A673 (cell line): Measurements from ENCODE around the gene PNMA1. TPM values are rescaled to one million over a fixed set of nuclear protein-coding genes. Genes with fewer than 3 reads are reported as not detected.

Source experiments
- BruUV-seq: library from RNA; stranded (reverse); fragments of 400-500 nt; replicated peaks from 2 replicates; lab custom pipeline; 2021; lab: Mats Ljungman, UMichigan
- CTCF ChIA-PET: fragments of 300-600 bp; sonication (Branson Sonifier 250); formaldehyde crosslinking; loops from one replicate; lab custom pipeline; 2022; ENCODE audit warnings: antibody characterized with exemption; lab: Charles Lee
- POLR2A ChIA-PET: fragments of 300-600 bp; sonication (Branson Sonifier 250); formaldehyde crosslinking; loops from one replicate; lab custom pipeline; 2022; ENCODE audit warnings: antibody characterized with exemption; ENCODE audit not compliant: low non-redundant PET; lab: Charles Lee
- DNase-seq: peaks from one replicate; pipeline ENCODE4 v3.0.0-alpha.2; 2015; ENCODE audit warnings: low spot score
- H3K27ac ChIP-seq: fragments of 200-600 bp; sonication (generic); 2 replicates; pipeline ENCODE4 v1.5.1; 2016; ENCODE audit warnings: mixed run types, low read depth, mild to moderate bottlenecking, mixed read lengths, antibody characterized with exemption, low read length; ENCODE audit not compliant: poor library complexity, severe bottlenecking
- H3K27me3 ChIP-seq: fragments of 200-600 bp; sonication (generic); replicated peaks from 2 replicates; pipeline ENCODE4 v1.6.1; 2017; ENCODE audit warnings: mixed run types, low read depth, mild to moderate bottlenecking, mixed read lengths, antibody characterized with exemption, low read length; ENCODE audit not compliant: insufficient read depth, poor library complexity
- H3K36me3 ChIP-seq: fragments of 200-600 bp; sonication (generic); 2 replicates; pipeline ENCODE4 v1.6.1; 2016; ENCODE audit warnings: mixed run types, mild to moderate bottlenecking, mixed read lengths, antibody characterized with exemption, low read length; ENCODE audit not compliant: insufficient read depth, poor library complexity, severe bottlenecking
- H3K4me1 ChIP-seq: fragments of 200-600 bp; sonication (generic); 2 replicates; pipeline ENCODE4 v1.6.1; 2017; ENCODE audit warnings: mixed run types, mild to moderate bottlenecking, mixed read lengths, antibody characterized with exemption, low read length; ENCODE audit not compliant: insufficient read depth, poor library complexity, severe bottlenecking
- H3K4me3 ChIP-seq: fragments of 200-600 bp; sonication (generic); 2 replicates; pipeline ENCODE4 v1.5.1; 2016; ENCODE audit warnings: low read depth, mixed run types, mild to moderate bottlenecking, mixed read lengths, low read length; ENCODE audit not compliant: poor library complexity, severe bottlenecking
- H3K9me3 ChIP-seq: fragments of 200-600 bp; sonication (generic); 2 replicates; pipeline ENCODE4 v1.6.1; 2016; ENCODE audit warnings: mixed run types, low read depth, mild to moderate bottlenecking, mixed read lengths, antibody characterized with exemption, low read length; ENCODE audit not compliant: poor library complexity, severe bottlenecking
- CTCF ChIP-seq: fragments of 300-800, 200-600 bp; sonication (generic); conservative IDR thresholded peaks from 2 replicates; pipeline ENCODE4 v1.5.1; 2017; ENCODE audit warnings: low read depth, mild to moderate bottlenecking, antibody characterized with exemption, low read length, moderate library complexity, mixed read lengths
- EZH2 ChIP-seq: fragments of 200-600 bp; sonication (generic); IDR thresholded peaks from 2 replicates; pipeline ENCODE4 v1.6.1; 2017; ENCODE audit warnings: borderline replicate concordance, low read depth, mild to moderate bottlenecking, mixed read lengths, antibody characterized with exemption, low read length; ENCODE audit not compliant: poor library complexity, severe bottlenecking
- intact Hi-C: fragments of 100-400 bp; cut with micrococcal nuclease; formaldehyde crosslinking; loops from one replicate; pipeline ENCODE4 v1.10.0; 2022; ENCODE audit not compliant: unreplicated experiment
- total RNA-seq: library from RNA; stranded (reverse); gene quantifications from 2 replicates; pipeline ENCODE4 v1.2.3, GENCODE V29; 2021

PNMA1 gene
- total RNA-seq, 1 experiment from 2014 or later: 51.4 TPM

DNA sequence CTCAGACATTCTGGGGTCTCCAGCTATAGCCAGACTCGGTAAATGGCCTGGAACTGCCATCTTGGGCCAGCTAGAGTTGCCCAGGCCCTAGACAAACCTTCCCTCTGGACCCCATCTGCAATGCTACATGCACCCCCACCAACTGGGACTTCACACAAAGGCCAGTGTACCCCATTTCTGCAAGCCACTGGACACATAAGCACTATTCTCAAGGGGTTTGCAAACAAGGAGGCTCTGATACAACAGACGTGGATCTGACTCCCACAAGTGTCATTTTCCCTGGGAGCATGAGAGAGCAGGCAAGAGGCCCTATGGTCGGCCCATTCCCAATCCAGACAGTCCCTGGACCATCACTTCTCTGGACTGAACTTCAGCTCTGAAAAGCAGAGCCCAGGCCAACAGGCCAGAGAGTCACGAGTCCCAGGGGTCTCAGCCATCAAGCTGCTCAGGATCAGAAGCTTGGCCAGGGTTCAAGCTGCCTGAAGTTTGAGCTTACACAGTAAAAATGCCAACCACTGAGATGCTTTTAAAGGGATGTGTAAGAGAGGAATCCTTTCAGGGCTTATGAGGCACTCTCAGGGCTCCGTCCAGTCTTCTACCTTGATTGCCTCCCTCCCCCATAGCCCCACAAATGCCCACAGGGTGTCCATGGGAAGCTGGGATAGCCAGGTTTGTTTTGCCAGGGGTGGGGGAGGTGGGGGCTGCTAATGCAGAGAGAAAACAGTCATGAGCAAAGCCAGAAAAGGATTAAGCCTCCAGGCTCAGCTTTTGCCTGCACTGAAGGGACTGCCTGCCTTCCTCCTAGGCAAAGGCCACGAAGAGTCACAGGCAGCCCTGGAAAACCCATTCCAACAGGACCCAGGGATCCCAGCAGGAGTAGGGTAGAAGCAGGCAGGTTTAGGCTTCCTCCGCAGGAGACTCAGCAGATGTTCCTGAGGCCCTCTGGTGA is 31.7 kb upstream of the PNMA1 start:
- TF ChIP-seq EZH2: no peak
- no peak for TF ChIP-seq CTCF
- no peak for DNase-seq
- BruUV-seq: no TSS peak
- no peaks in the 10 kb centered on the region for H3K36me3 ChIP-seq
- H3K4me1 ChIP-seq: peaks cover 77% of the 10 kb centered on the region
- ChIA-PET POLR2A (no interaction called here), CTCF (no interaction called here)
- intact Hi-C loops: no loop called here
- peak overlapping the region; percentile 71 for H3K27ac ChIP-seq
- no peaks in the 10 kb centered on the region for H3K9me3 ChIP-seq
- H3K27me3 ChIP-seq: no peaks in the 10 kb centered on the region
- no peak overlapping the region for H3K4me3 ChIP-seq

DNA sequence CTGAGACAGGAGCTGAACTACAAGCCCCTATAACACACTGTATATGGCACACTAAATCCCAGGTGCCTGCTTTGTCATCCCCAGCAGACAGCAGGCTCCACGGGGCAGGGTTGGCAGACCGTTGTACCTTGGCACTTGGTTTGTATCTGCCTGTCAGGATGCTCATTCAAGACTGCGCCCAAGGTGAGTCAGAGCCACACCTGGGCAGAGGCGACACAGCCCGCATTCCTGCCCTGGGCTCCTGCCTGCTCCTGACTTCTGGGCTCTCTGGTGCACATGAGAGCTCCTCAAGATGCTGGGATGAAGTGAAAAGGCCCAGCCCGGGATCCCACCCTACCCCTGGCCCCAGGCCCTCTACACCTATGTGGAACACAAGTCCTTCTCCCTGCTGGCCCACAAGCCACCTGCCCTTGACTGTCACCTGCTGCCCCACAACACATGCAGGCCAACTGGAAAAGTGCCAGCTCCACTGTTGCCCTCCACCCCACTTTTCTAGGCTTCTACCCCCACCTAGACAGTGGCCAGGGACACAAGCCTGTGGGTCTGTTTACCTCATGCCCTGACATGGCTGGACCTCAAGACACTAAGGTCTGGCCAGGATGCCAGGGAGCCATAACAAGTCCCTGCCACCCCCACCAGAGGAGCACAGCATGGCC is 30.8 kb upstream of the PNMA1 start:
- Histone ChIP-seq H3K36me3 (peaks cover under 1% of the 10 kb centered on the region), H3K27me3 (no peaks in the 10 kb centered on the region), H3K4me3 (no peak overlapping the region), H3K4me1 (peaks cover 71% of the 10 kb centered on the region), H3K9me3 (no peaks in the 10 kb centered on the region), H3K27ac (peak overlapping the region; percentile 21)
- TF ChIP-seq EZH2: no peak
- TF ChIP-seq CTCF: no peak
- no peak for DNase-seq
- intact Hi-C loops: no loop called here
- CTCF ChIA-PET: no interaction called here
- BruUV-seq: no TSS peak
- POLR2A ChIA-PET: no interaction called here

- POLR2A ChIA-PET: no interaction called here
- no peak for DNase-seq
- no peak for TF ChIP-seq CTCF
- H3K4me3 ChIP-seq: no peak overlapping the region
- H3K4me1 ChIP-seq: peaks cover 67% of the 10 kb centered on the region
- intact Hi-C loops: no loop called here
- CTCF ChIA-PET: no interaction called here
- H3K27me3 ChIP-seq: no peaks in the 10 kb centered on the region
- BruUV-seq: no TSS peak
- no peaks in the 10 kb centered on the region for H3K9me3 ChIP-seq
- H3K36me3 ChIP-seq: peaks cover 6% of the 10 kb centered on the region
- H3K27ac ChIP-seq: peak overlapping the region; percentile 82
Observed at GRCh38 chr14:73744175-73744867, 30.1 kb upstream of the PNMA1 start.
